IPS-NIHi7 (cell line): ENCODE results near the gene NOTUM.

Experiments used
- DNase-seq: peaks from one replicate; pipeline ENCODE4 v3.0.0; 2012; ENCODE audit warnings: mixed read lengths; ENCODE audit errors: extremely low spot score

NOTUM gene

DNA sequence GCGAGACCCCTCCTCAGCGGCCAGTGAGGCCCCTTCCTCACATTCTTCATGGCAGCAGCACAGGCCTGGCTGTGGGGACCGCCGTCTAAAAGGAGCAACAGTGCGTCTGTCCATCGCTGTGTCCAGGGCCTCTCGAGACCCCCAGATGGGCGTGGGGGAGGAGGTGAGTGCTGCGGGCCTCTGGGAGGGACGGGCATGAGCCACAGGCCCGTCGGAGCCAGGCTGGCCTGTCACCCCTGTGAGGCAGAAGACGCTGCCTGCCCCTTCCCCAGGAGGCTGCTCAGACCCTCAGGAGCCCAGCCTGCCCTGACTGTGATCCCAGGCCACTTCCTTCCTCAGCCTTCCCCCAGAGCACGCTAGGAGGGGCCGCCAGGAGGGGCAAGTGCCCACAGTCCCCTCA is 21.8 kb downstream of the NOTUM start:
- DNase-seq = no peak

GRCh38 chr17:81935709-81936084 is 25.3 kb downstream of the NOTUM start:
- DNase-seq = no peak

- DNase-seq = no peak
These were observed 25.9 kb downstream of the NOTUM start for GRCh38 chr17:81934850-81935708.

GRCh38 chr17:81934098-81934757 is 26.8 kb downstream of the NOTUM start:
- DNase-seq = no peak

DNA sequence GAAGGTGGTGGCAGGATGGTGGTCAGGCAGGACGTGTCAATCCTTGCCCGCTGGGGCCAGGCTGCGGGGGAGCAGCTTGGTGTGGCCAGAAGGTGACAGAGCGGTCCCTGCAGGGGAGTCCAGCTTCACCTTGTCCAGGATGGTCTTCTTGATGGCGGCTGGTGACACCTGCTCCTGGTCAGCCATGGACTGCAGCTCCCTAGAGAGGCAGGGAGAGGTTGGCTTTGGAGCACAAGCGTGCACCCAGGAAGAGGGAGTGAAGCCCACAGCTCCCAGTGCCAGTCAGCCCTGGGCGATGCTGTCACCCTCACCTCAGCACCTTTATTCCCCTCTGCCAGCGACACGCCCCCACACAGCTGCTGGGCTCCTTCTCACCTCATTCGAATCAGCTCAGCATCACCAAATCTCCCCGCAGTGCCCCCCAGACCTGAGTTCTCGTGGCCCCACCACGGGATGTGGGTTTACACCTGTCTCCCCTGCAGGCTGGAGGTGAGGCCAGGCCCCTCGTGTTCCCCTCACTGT is 27.7 kb downstream of the NOTUM start:
- no peak for DNase-seq

DNA sequence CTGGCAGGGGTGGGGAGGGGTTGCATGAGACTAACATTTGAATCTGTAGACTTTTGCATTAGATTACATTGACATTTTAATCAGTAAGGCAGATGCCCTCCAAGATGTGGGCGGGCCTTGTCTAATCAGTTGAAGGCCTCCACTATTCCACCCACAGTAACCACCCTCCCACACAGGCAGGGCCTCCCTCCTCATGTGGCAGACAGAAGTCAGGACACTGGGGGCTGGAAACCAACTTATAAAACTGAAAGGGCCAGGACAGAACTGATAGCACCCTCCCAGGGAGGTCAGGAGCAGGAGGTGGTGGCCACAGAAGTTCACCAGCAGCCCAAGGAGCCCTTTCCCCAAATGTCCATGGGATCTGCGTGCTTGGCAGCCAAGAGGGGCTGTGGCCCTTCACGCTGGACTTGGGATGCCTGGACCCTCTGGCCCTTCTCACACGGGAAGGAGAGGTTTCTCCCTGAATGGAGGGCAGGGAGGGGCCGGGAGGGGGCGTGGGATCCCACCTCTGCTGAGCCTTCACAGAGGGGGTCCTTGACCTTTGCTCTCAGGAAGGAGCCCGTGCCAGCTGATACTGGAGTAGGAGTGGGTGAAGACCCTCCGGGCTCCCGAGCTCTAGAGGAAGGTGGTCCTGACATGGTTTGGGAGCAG is 28.5 kb downstream of the NOTUM start:
- DNase-seq = no peak

DNA sequence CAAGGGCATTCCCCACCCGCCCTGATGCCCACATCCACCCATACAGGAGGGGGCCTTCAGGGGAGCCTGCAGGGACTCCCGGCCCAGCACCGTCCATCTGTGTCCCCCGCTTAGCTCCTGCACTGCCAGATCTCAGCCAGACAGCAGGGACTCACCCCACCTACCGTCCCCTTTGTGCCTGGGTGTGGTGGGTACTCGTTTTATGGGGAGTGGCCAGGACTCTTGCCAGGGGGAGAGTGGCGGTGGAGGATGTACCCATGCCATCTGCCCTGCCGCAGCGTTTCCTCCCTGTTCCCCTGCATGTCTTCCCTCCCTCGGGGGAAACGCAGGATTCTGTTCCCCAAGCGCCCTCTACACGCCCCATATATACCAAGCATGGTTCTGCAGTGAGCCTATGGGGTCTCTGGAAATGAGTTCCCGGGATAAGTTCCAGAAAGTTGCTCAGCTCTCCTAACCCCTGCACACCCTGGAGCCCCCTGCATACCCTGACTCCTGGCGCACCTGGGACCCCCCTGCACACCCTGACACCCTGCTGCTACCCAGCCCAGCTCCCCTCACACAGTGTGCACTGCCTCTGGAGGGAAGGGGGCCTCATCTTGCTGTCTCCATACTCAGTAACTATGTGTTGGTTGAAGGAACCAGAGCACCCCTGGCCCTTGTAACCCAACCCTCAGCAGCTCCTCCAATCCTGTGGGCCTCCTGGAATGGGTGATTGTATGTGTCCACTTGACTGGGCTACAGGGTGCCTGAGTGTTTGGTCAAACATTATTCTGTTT is 29.2 kb downstream of the NOTUM start:
- no peak for DNase-seq

DNA sequence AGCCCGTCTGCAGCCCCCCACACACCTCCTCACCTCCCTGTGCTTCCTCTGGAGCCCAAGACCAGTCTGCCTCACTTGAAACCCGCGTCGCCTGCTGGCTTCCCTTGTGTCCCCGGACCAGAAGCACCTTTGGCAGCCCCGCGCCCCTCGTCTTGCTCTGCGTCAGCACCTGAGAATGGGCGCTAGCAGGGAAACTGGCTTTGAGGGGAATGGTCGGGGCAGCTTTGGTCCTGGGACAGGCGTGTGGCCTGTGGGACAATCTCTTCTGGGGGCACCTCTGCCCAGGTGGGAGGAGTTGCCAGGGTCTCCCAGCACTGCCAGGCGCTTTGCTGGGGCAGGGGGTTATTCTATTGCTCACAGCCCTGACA is 29.8 kb downstream of the NOTUM start:
- no peak for DNase-seq

DNA sequence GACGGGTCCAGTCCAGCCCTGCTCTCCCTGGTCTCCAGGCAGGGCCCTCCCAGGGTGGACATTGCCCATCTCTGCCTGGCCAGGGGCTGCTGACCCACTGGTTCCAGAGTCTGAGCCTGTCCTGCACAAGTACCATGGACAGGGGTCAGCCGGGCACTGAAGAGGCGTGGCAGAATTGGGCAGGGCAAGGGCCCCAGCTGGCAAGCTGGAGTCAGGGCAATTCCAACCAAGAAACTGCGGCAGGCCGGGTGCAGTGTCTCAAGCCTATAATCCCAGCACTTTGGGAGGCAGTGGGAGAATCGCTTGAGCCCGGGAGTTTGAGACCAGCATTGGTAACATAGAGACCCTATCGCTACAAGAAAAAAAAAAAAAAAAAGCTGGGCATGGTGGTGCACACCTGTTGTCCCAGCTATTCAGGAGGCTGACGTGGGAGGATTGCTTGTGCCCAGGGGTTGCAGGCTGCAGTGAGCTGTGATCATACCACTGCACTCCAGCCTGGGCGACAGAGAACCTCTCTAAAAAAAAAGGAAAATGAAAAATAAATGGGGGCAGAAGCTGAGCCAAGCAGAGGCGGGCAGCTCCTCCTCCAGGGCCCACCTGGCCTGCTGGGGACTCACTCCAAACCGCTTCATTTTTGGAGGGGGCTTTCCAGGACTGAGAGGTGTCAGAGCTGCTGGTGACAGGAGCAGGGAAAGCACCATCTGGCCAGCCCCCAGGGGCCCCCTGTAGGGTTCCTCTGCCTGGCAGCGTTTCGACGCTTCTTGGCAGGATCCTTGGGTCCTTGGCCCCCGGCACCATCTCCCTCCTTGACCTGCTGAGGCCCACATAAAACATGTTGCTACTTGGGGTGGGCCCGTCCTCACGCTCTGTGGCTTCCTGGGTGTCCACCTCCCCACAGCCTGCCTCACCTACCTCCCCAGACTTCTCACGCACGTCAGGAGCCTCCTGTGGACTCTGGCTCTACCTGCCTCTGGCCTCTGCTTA is 30.6 kb downstream of the NOTUM start:
- DNase-seq = no peak

- DNase-seq = no peak
These were observed 31.5 kb downstream of the NOTUM start for GRCh38 chr17:81929253-81930141.

DNA sequence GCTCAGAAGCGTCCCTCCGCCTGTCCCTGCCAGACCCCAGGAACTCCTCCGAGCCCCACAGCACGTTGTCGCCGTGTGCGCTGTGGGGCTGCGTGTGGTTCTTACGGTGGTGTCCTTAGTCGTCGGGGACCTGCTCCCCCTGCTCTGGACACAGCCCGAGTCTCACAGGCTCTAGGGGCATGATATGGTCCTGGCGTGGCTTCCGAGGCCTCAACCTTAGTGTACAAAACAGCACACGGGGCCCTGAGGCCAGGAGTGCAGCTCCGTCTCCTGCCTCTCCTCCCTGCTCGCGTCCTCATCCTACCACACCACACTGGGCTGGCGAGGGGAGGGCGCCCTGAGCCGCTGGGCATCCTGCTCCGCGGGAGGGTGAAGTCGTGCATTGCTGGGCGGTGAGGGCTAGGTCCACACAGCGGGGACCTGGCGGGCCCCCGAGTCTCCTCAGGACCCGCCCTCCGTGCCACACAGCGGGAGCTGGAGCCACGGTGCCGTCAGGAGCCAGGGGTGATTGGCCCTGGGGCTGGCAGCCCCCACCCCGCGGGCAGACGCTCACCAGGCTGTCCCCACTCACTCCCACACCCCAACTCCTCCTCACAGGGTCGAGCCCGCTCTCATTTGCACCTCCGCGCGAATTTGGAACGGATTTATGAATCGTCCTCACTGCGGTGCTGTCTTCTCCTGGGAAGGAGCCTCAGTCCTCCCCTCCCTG is 32.3 kb downstream of the NOTUM start:
- DNase-seq = no peak

- DNase-seq = peak; percentile 95
These were observed 33.1 kb downstream of the NOTUM start, which contains the start of gene MAFG for GRCh38 chr17:81927653-81928543. Gene MAFG, minus strand, starts transcription at chr17:81927735. Its CDS starts 4,550 bp downstream, at chr17:81923185.

DNA sequence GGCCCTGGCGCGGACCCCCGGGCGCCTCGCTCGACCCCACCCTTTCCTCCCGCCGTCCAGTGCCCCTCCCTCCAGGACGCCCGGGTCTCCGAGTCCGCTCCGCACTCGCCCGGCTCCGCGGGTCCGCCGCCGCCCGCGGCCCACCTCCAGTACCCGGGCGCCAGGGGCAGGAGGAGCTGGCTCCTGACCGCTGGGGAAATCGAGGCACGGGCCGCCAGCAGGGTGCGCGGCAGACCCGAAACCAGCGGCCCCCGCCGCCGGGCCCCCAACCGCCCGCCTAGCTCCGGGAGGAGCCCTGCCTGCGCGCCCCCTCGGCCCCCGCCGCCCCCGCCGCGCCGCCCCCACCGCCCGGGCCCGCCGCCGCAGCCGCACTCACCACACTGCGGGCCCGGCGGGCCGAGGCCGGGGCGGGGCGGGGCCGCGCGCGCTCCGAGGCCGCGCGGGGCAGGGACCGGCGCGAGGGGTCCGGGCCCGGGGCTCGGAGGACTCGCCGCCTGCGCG is 33.8 kb downstream of the NOTUM start:
- no peak for DNase-seq

- DNase-seq = peak; percentile 70
These were observed 34.4 kb downstream of the NOTUM start for GRCh38 chr17:81926451-81927151.

DNA sequence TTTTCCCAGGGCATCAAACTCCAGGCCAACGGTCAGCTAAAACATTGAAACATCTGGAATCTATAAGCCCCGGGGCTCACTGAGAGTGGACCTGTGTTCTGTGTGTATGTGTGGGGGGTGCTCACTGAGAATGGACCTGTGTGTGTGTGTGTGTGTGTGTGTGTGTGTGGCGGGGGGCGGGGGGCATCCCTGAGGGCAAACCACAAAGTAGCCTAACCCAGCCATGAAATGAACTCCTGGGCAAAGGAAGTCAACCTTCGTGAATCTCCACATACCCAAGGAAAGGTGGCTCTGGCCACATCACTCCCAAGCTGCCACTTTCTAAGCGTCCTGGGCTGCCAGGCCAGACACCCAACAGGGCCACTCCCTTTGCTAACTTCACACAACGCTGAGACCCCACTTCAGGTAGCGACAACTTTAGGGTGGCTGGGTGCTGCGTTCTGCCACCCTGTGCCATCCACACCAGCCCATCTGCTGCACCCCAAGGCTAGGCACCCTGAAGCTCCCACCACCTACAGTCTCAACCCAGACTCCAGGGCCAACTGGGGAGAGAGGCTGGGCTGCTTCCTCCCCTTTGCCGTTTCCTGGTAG is 35.0 kb downstream of the NOTUM start:
- no peak for DNase-seq
